ENCODE data around the gene LIPF. TPM values are rescaled to one million over a fixed set of nuclear protein-coding genes. Genes with fewer than 3 reads are reported as not detected.
"Not testable (repeated sequence)": the region's sequence is repeated elsewhere in the genome, so short reads cannot be mapped to it uniquely, and the experiment has no call there.

LIPF gene
- total RNA-seq, 1 donor from 2014 or later: not detected

- no peak overlapping the region for H3K4me3 ChIP-seq (ENCODE audit: low read depth, low read length)
- TF ChIP-seq CTCF (conservative IDR thresholded peaks at IDR 0.05; ENCODE audit: low read depth, low read length): no peak
- no peak for DNase-seq (ENCODE audit: low read depth)
Observed at GRCh38 chr10:88657901-88658300, 6.3 kb upstream of the LIPF start.

- no peak for DNase-seq (ENCODE audit: low read depth)
- H3K4me3 ChIP-seq (ENCODE audit: low read depth, low read length): no peak overlapping the region
- TF ChIP-seq CTCF (conservative IDR thresholded peaks at IDR 0.05; ENCODE audit: low read depth, low read length): no peak
Observed at GRCh38 chr10:88659725-88660597, 4.3 kb upstream of the LIPF start.

GRCh38 chr10:88660598-88660884, 3.7 kb upstream of the LIPF start:
- H3K4me3 ChIP-seq (ENCODE audit: low read depth, low read length): no peak overlapping the region
- TF ChIP-seq CTCF (conservative IDR thresholded peaks at IDR 0.05; ENCODE audit: low read depth, low read length): no peak
- DNase-seq (ENCODE audit: low read depth): no peak

- no peak overlapping the region for H3K4me3 ChIP-seq (ENCODE audit: low read depth, low read length)
- no peak for DNase-seq (ENCODE audit: low read depth)
- TF ChIP-seq CTCF (conservative IDR thresholded peaks at IDR 0.05; ENCODE audit: low read depth, low read length): no peak
Observed at GRCh38 chr10:88661018-88661417, 3.2 kb upstream of the LIPF start.

- no peak overlapping the region for H3K4me3 ChIP-seq (ENCODE audit: low read depth, low read length)
- DNase-seq (ENCODE audit: low read depth): no peak
- TF ChIP-seq CTCF (conservative IDR thresholded peaks at IDR 0.05; ENCODE audit: low read depth, low read length): no peak
Observed at GRCh38 chr10:88661577-88661976, 2.7 kb upstream of the LIPF start.

GRCh38 chr10:88663153-88663552, 1.1 kb upstream of the LIPF start:
- H3K4me3 ChIP-seq (ENCODE audit: low read depth, low read length): not testable (repeated sequence)

GRCh38 chr10:88668465-88668864, 4.2 kb downstream of the LIPF start:
- DNase-seq (ENCODE audit: low read depth): no peak
- no peak for TF ChIP-seq CTCF (conservative IDR thresholded peaks at IDR 0.05; ENCODE audit: low read depth, low read length)
- H3K4me3 ChIP-seq (ENCODE audit: low read depth, low read length): no peak overlapping the region

More at GRCh38 chr10:88663153-88663552, 1.1 kb upstream of the LIPF start:
- DNase-seq (ENCODE audit: low read depth): not testable (repeated sequence)

Measured in epithelial cell of proximal tubule (primary cell).